GM12878 (cell line): ENCODE measurements around the gene CD27. TPM values are rescaled to one million over a fixed set of nuclear protein-coding genes. Genes with fewer than 3 reads are reported as not detected.

Experiments
- ATF7 ChIP-seq: fragments of 450-650 bp; IDR thresholded peaks from 2 replicates; pipeline ENCODE4 v1.6.1; 2016; ENCODE audit warnings: low read depth, mild to moderate bottlenecking
- BACH1 ChIP-seq: fragments of 450-650 bp; IDR thresholded peaks from 2 replicates; pipeline ENCODE4 v1.6.1; 2017; ENCODE audit warnings: mild to moderate bottlenecking, borderline replicate concordance
- BCL11A ChIP-seq: IDR thresholded peaks from 2 replicates; pipeline ENCODE4 v1.6.1; 2011; ENCODE audit warnings: low read depth, low read length
- BHLHE40 ChIP-seq, 2 experiments: fragments of 450-650 bp in 1 of 2; IDR thresholded peaks; 2 replicates each; pipeline ENCODE4 v1.6.1; 2011 to 2017; ENCODE audit warnings: low read depth in 2 of 2, borderline replicate concordance in 1 of 2, improper control_type of control experiment in 1 of 2, low read length in 1 of 2, mild to moderate bottlenecking in 1 of 2
- HCFC1 ChIP-seq: fragments of 150-350 bp; IDR thresholded peaks from 2 replicates; pipeline ENCODE4 v1.6.1; 2014; ENCODE audit warnings: low read length
- MEF2A ChIP-seq: IDR thresholded peaks from 2 replicates; pipeline ENCODE4 v1.6.1; 2011; ENCODE audit warnings: low read depth, mild to moderate bottlenecking, low read length, moderate library complexity; ENCODE audit not compliant: insufficient read depth
- MTA2 ChIP-seq: fragments of 450-650 bp; IDR thresholded peaks from 2 replicates; pipeline ENCODE4 v1.6.1; 2016; ENCODE audit warnings: low read depth, mild to moderate bottlenecking, moderate library complexity
- MTA3 ChIP-seq: IDR thresholded peaks from 2 replicates; pipeline ENCODE4 v1.6.1; 2012; ENCODE audit warnings: low read length, inconsistent platforms, borderline replicate concordance
- NBN ChIP-seq: fragments of 450-650 bp; IDR thresholded peaks from 2 replicates; pipeline ENCODE4 v1.6.1; 2016
- NFYB ChIP-seq: IDR thresholded peaks from 2 replicates; pipeline ENCODE4 v1.6.1; 2011; ENCODE audit warnings: low read depth, mild to moderate bottlenecking, low read length, improper control_type of control experiment, moderate library complexity; ENCODE audit not compliant: insufficient read depth
- NR2C1 ChIP-seq: fragments of 450-650 bp; IDR thresholded peaks from 2 replicates; pipeline ENCODE4 v1.6.1; 2017; ENCODE audit warnings: antibody characterized with exemption, mild to moderate bottlenecking, moderate library complexity
- POLR2AphosphoS2 ChIP-seq: IDR thresholded peaks from 2 replicates; pipeline ENCODE4 v1.6.1; 2011; ENCODE audit warnings: low read depth, mild to moderate bottlenecking, low read length, improper control_type of control experiment, moderate library complexity
- POU2F2 ChIP-seq: IDR thresholded peaks from 3 replicates; pipeline ENCODE4 v1.6.1; 2011; ENCODE audit warnings: low read depth, mild to moderate bottlenecking, low read length, borderline replicate concordance
- SMAD5 ChIP-seq: IDR thresholded peaks from 2 replicates; pipeline ENCODE4 v1.6.1; 2016; ENCODE audit warnings: antibody characterized with exemption, low read depth
- SMARCA5 ChIP-seq: fragments of 450-650 bp; IDR thresholded peaks from 2 replicates; pipeline ENCODE4 v1.6.1; 2017; ENCODE audit warnings: mild to moderate bottlenecking
- SREBF1 ChIP-seq: IDR thresholded peaks from 2 replicates; pipeline ENCODE4 v1.6.1; 2012; ENCODE audit warnings: mild to moderate bottlenecking, low read length
- TAF1 ChIP-seq: IDR thresholded peaks from 2 replicates; pipeline ENCODE4 v1.6.1; 2011; ENCODE audit warnings: mild to moderate bottlenecking, low read depth, low read length, borderline replicate concordance
- TARDBP ChIP-seq: IDR thresholded peaks from 2 replicates; pipeline ENCODE4 v1.6.1; 2016; ENCODE audit warnings: borderline replicate concordance
- TCF3 ChIP-seq: IDR thresholded peaks from 2 replicates; pipeline ENCODE4 v1.6.1; 2012; ENCODE audit warnings: low read depth, mild to moderate bottlenecking, low read length, borderline replicate concordance; ENCODE audit not compliant: insufficient read depth
- TCF7 ChIP-seq: IDR thresholded peaks from 2 replicates; pipeline ENCODE4 v1.6.1; 2014; ENCODE audit warnings: antibody characterized with exemption, borderline replicate concordance
- YY1 ChIP-seq: IDR thresholded peaks from 2 replicates; pipeline ENCODE4 v1.6.1; 2011; ENCODE audit warnings: low read depth, mild to moderate bottlenecking, low read length
- polyA plus RNA-seq, 11 experiments: library from polyadenylated mRNA; depleted of rRNA in 4 of 11; unstranded in 6 of 11; stranded (reverse) in 5 of 11; fragments of >200 nt; fragmentation: Nextera tagmentation in 4 of 11; fragmentation: Illumina TruSeq in 1 of 11; extraction: Ambion mirVana in 4 of 11; extraction: Trizol in 1 of 11; gene quantifications; 1 replicate in 1 of 11; 2 replicates in 10 of 11; pipeline versions ENCODE4 v1.2.1 to v1.2.3, GENCODE V29; 2011 to 2016; ENCODE audit warnings: inconsistent platforms in 2 of 11, missing spikeins in 2 of 11, low read depth in 1 of 11
- total RNA-seq, 4 experiments: library from RNA; depleted of rRNA in 3 of 4; stranded (reverse); fragments of >200 nt in 3 of 4; fragmentation: Illumina TruSeq in 1 of 4; extraction: Trizol in 1 of 4; gene quantifications; 2 replicates each; pipeline versions ENCODE4 v1.2.1 to v1.2.3, GENCODE V29; 2013 to 2021
- TF ChIP-seq, protein P1 (sequence below): fragments of 450-650 bp; IDR thresholded peaks from 2 replicates; pipeline ENCODE4 v1.6.1; 2014; ENCODE audit warnings: mild to moderate bottlenecking
- TF ChIP-seq, protein P2 (sequence below): fragments of 450-650 bp; IDR thresholded peaks from 2 replicates; pipeline ENCODE4 v1.6.1; 2016; ENCODE audit warnings: mild to moderate bottlenecking, moderate library complexity, borderline replicate concordance
- TF ChIP-seq, protein P3 (sequence below): fragments of 150-350 bp; IDR thresholded peaks from 2 replicates; pipeline ENCODE4 v1.6.1; 2014; ENCODE audit warnings: mild to moderate bottlenecking, low read depth, low read length

Gene CD27
- total and polyA plus RNA-seq, 10 of the 15 experiments (the other 5 are each of a cell fraction or from before 2014, with no cell fraction given), result 4.9 to 184 (median 106) TPM

DNA sequence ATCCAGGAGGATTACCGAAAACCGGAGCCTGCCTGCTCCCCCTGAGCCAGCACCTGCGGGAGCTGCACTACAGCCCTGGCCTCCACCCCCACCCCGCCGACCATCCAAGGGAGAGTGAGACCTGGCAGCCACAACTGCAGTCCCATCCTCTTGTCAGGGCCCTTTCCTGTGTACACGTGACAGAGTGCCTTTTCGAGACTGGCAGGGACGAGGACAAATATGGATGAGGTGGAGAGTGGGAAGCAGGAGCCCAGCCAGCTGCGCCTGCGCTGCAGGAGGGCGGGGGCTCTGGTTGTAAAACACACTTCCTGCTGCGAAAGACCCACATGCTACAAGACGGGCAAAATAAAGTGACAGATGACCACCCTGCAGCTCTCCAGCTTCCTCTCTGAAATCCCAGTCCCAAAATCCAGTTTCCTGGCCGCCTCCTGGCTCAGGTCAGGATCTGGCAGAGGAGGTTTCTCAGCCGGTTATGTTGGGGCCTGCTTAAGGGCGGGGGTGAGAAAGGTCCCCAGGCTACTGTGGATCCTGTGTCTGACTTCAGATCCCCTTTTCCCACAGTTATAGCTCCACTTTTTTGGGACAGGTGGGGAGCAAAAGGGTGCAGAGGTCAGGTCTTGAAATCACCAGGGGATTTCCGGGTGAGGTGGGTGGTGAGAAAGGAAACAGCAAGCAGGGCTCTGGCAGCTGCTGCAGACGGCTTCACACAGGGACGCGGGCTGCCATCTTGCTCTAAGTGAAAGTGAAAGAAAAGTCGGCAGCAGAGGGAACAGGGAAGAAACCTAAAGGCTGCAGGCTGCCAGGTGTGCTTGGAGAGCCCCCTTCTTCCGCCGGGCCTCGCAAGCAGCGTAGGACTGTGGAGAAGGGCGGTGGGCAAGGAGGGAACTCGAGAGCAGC lies 6.8 kb downstream of the CD27 start, which contains the start of gene TAPBPL (continued):
- TF ChIP-seq, protein P1, sequence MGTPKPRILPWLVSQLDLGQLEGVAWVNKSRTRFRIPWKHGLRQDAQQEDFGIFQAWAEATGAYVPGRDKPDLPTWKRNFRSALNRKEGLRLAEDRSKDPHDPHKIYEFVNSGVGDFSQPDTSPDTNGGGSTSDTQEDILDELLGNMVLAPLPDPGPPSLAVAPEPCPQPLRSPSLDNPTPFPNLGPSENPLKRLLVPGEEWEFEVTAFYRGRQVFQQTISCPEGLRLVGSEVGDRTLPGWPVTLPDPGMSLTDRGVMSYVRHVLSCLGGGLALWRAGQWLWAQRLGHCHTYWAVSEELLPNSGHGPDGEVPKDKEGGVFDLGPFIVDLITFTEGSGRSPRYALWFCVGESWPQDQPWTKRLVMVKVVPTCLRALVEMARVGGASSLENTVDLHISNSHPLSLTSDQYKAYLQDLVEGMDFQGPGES, result no peak
- TF ChIP-seq HCFC1, result peak; percentile 48; the same call in 1 of the 2 replicates
- peak; percentile 63 for TF ChIP-seq NR2C1
- 0 out of 2 replicates have a peak, but pooled peaks have one; percentile 14 for TF ChIP-seq BCL11A
- peak; percentile 91 for TF ChIP-seq TAF1
- TF ChIP-seq NFYB, result no peak
- TF ChIP-seq YY1, result peak; percentile 95
- peak; percentile 42; the same call in 1 of the 2 replicates for TF ChIP-seq BACH1
- TF ChIP-seq SREBF1, result no peak
- peak; percentile 29; the same call in 1 of the 2 replicates for TF ChIP-seq POLR2AphosphoS2
- peak; percentile 41; the same call in 1 of the 2 replicates for TF ChIP-seq MTA2
- peak; percentile 9; the same call in 1 of the 2 replicates for TF ChIP-seq TARDBP
- no peak for TF ChIP-seq MTA3
- TF ChIP-seq, protein P2, sequence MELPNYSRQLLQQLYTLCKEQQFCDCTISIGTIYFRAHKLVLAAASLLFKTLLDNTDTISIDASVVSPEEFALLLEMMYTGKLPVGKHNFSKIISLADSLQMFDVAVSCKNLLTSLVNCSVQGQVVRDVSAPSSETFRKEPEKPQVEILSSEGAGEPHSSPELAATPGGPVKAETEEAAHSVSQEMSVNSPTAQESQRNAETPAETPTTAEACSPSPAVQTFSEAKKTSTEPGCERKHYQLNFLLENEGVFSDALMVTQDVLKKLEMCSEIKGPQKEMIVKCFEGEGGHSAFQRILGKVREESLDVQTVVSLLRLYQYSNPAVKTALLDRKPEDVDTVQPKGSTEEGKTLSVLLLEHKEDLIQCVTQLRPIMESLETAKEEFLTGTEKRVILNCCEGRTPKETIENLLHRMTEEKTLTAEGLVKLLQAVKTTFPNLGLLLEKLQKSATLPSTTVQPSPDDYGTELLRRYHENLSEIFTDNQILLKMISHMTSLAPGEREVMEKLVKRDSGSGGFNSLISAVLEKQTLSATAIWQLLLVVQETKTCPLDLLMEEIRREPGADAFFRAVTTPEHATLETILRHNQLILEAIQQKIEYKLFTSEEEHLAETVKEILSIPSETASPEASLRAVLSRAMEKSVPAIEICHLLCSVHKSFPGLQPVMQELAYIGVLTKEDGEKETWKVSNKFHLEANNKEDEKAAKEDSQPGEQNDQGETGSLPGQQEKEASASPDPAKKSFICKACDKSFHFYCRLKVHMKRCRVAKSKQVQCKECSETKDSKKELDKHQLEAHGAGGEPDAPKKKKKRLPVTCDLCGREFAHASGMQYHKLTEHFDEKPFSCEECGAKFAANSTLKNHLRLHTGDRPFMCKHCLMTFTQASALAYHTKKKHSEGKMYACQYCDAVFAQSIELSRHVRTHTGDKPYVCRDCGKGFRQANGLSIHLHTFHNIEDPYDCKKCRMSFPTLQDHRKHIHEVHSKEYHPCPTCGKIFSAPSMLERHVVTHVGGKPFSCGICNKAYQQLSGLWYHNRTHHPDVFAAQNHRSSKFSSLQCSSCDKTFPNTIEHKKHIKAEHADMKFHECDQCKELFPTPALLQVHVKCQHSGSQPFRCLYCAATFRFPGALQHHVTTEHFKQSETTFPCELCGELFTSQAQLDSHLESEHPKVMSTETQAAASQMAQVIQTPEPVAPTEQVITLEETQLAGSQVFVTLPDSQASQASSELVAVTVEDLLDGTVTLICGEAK, result 0 out of 2 replicates have a peak, but pooled peaks have one; percentile 45
- TF ChIP-seq BHLHE40 (IDR thresholded peaks at IDR 0.05; ENCODE audit: borderline replicate concordance in 1 of 2, low read depth in 2 of 2, low read length in 1 of 2), result peak; percentile 52 to 58; a peak in 3 of 4 replicates
- TF ChIP-seq SMARCA5, result peak; percentile 47; the same call in 1 of the 2 replicates
- TF ChIP-seq ATF7, result peak; percentile 16; the same call in 1 of the 2 replicates
- TF ChIP-seq NBN, result peak; percentile 74
- peak; percentile 53; the same call in 1 of the 2 replicates for TF ChIP-seq SMAD5
- peak; percentile 62; the same call in 1 of the 2 replicates for TF ChIP-seq TCF3
- TF ChIP-seq, protein P3, sequence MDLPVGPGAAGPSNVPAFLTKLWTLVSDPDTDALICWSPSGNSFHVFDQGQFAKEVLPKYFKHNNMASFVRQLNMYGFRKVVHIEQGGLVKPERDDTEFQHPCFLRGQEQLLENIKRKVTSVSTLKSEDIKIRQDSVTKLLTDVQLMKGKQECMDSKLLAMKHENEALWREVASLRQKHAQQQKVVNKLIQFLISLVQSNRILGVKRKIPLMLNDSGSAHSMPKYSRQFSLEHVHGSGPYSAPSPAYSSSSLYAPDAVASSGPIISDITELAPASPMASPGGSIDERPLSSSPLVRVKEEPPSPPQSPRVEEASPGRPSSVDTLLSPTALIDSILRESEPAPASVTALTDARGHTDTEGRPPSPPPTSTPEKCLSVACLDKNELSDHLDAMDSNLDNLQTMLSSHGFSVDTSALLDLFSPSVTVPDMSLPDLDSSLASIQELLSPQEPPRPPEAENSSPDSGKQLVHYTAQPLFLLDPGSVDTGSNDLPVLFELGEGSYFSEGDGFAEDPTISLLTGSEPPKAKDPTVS, result no peak
- TF ChIP-seq MEF2A, result peak; percentile 46; the same call in 1 of the 2 replicates
- no peak for TF ChIP-seq TCF7
- 0 out of 3 replicates have a peak, but pooled peaks have one; percentile 16 for TF ChIP-seq POU2F2
